T-helper 22 cell (primary cell): ENCODE data around the gene TGM2.

Experiments
- DNase-seq: peaks from one replicate; pipeline ENCODE4 v3.0.0-alpha.2; 2020; ENCODE audit warnings: low read depth

The TGM2 gene

GRCh38 chr20:38161412-38161774, 3.7 kb downstream of the TGM2 start:
- no peak for DNase-seq

GRCh38 chr20:38159957-38160756, 4.9 kb downstream of the TGM2 start:
- DNase-seq = no peak

GRCh38 chr20:38159566-38159956, 5.5 kb downstream of the TGM2 start:
- no peak for DNase-seq

- DNase-seq = no peak
Observed at GRCh38 chr20:38158701-38159351, 6.2 kb downstream of the TGM2 start.

GRCh38 chr20:38157635-38158495, 7.2 kb downstream of the TGM2 start:
- no peak for DNase-seq

- DNase-seq = no peak
Observed at GRCh38 chr20:38156888-38157634, 8.0 kb downstream of the TGM2 start.

- DNase-seq = no peak
Observed at GRCh38 chr20:38156280-38156679, 8.8 kb downstream of the TGM2 start.

- no peak for DNase-seq
Observed at GRCh38 chr20:38155811-38156210, 9.3 kb downstream of the TGM2 start.

GRCh38 chr20:38153401-38153800, 11.7 kb downstream of the TGM2 start:
- no peak for DNase-seq

- no peak for DNase-seq
Observed at GRCh38 chr20:38152621-38153221, 12.3 kb downstream of the TGM2 start.

GRCh38 chr20:38152175-38152620, 12.9 kb downstream of the TGM2 start:
- no peak for DNase-seq

GRCh38 chr20:38151455-38151854, 13.6 kb downstream of the TGM2 start:
- no peak for DNase-seq

GRCh38 chr20:38150335-38151170, 14.5 kb downstream of the TGM2 start:
- DNase-seq = no peak

- DNase-seq = no peak
Observed at GRCh38 chr20:38148328-38149102, 16.6 kb downstream of the TGM2 start.

- DNase-seq = no peak
Observed at GRCh38 chr20:38147751-38148150, 17.3 kb downstream of the TGM2 start.

GRCh38 chr20:38147163-38147562, 17.9 kb downstream of the TGM2 start:
- no peak for DNase-seq

GRCh38 chr20:38146628-38147027, 18.4 kb downstream of the TGM2 start:
- DNase-seq = no peak

- DNase-seq = no peak
Observed at GRCh38 chr20:38146156-38146555, 18.9 kb downstream of the TGM2 start.

- no peak for DNase-seq
Observed at GRCh38 chr20:38145729-38146075, 19.4 kb downstream of the TGM2 start.
